ENCODE results near the gene SORCS2.

The SORCS2 gene

GRCh38 chr4:7723625-7724024, 531.3 kb downstream of the SORCS2 start:
- no peak for DNase-seq (ENCODE audit: low spot score)
- no peak overlapping the region for H3K4me3 ChIP-seq
- no peak for TF ChIP-seq CTCF (IDR thresholded peaks at IDR 0.05)
- no peak overlapping the region for H3K27ac ChIP-seq

- TF ChIP-seq CTCF (IDR thresholded peaks at IDR 0.05): no peak
- Histone ChIP-seq H3K4me3 (no peak overlapping the region), H3K27ac (no peak overlapping the region)
- no peak for DNase-seq (ENCODE audit: low spot score)
Measured at GRCh38 chr4:7725951-7726350, 533.6 kb downstream of the SORCS2 start.

GRCh38 chr4:7726665-7727413, 534.5 kb downstream of the SORCS2 start:
- no peak for TF ChIP-seq CTCF (IDR thresholded peaks at IDR 0.05)
- no peak overlapping the region for H3K27ac ChIP-seq
- no peak overlapping the region for H3K4me3 ChIP-seq
- no peak for DNase-seq (ENCODE audit: low spot score)

DNA sequence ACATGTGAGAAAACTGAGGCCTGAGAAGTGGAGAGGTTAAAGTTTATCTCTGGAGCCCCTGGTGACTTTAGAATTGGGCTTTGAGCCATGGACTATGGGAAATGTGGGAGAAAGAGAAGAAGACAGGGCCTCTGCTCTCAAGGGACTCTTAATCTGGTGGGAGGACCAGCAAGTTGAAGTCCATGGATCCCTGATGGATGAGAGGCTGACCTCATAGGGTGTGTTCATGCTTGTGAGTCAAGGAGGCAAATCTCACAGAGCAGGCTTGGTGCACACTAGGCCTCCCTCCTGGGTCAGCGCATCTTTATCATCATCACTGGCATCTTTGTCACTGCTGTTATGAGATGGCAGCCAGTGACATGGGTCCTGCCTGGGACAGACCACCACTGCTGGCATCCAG, 535.4 kb downstream of the SORCS2 start:
- TF ChIP-seq CTCF (IDR thresholded peaks at IDR 0.05): no peak
- no peak overlapping the region for H3K27ac ChIP-seq
- no peak for DNase-seq (ENCODE audit: low spot score)
- no peak overlapping the region for H3K4me3 ChIP-seq

- Histone ChIP-seq H3K4me3 (no peak overlapping the region), H3K27ac (no peak overlapping the region)
- TF ChIP-seq CTCF (IDR thresholded peaks at IDR 0.05): no peak
- no peak for DNase-seq (ENCODE audit: low spot score)
Measured at GRCh38 chr4:7731437-7731836, 539.1 kb downstream of the SORCS2 start.

DNA sequence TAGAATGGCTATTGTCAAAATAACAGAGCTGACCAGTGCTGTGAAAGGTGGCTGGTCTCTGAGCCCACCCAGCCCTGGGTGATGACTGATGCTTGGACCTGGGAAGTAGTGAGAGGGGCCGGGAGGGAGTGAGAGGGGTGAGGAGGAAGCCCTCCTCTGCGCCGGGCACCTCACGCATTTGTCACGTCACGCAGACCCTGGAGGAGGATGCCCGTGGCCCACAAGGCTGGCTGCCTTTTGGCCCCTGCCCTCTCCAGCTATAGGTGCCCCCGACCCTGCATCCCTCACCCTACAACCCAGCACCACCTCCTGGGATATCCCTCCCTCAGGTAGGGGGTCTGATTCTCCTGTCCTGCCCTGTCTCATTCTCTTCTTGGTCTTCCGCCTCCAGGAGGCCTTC, 539.9 kb downstream of the SORCS2 start:
- no peak for TF ChIP-seq CTCF (IDR thresholded peaks at IDR 0.05)
- no peak for DNase-seq (ENCODE audit: low spot score)
- Histone ChIP-seq H3K4me3 (no peak overlapping the region), H3K27ac (no peak overlapping the region)

DNA sequence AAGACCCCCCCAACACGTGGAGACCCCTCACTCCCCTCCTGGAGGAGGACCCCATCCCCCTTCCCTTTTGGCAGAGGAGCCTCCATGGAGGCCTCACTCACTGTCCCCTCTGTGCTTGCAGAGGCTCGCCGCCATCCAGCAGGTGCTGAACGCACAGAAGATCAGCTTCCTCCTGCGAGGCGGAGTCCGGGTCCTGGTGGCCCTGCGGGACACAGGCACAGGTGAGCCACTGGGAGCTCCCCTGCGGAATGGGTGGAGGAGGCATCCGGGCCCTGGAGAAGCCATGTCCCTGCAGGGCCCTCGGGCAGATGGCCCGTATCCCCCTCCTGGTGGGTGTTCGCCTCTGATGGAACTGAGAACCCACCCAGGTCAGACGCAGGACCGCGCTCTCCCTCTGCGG, 540.9 kb downstream of the SORCS2 start:
- H3K27ac ChIP-seq: no peak overlapping the region
- TF ChIP-seq CTCF (IDR thresholded peaks at IDR 0.05): no peak
- no peak overlapping the region for H3K4me3 ChIP-seq
- no peak for DNase-seq (ENCODE audit: low spot score)
